ENCODE results near the gene JCAD. TPM values are rescaled to one million over a fixed set of nuclear protein-coding genes. Genes with fewer than 3 reads are reported as not detected.

JCAD gene
- polyA plus RNA-seq, 2 of the 4 experiments (the other 2 are of a cell fraction), result 4.4 to 6.4 TPM

DNA sequence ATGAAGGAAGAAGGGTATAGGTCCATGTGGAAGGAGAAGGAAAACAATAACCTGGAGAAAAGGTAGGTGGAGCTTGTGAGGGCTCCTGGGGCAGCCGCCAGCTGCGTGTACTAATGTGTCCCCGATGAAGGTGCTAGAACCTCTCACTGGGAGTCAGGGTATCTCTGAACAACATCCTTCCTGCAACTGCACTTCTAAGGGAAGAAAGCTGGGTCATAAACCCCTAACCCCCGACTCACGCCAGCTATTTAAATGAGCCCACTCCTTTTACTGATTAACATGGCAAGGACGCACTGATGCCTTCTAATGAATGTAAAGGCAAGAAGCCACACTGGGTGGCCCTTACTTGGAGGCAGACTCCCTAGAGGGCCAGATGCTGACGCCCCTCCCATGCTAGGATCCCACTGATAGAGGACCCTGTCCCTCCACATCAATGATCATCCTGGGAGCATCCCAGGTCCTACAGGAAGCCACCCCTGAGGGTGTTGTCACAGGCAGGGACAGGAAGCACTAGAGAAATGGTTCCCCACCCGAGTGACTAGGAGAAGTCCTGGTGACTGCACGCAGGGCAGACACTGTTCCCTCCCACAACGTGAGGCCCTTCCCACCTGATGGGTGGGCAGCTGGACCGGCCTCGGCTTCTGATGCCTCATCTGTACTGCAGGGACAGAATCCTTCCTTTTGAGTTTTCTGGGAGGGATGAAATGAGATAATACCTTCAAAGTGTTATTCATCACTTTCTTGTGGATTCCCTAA lies 20.4 kb downstream of the JCAD start:
- no peak overlapping the region for H3K4me3 ChIP-seq
- no peak overlapping the region for H3K27ac ChIP-seq
- ChIA-PET CTCF (interaction anchor here (0.7 kb wide), 1 partner anchor 176 kb away, joined by 3 read pairs; no protein-coding TSS in a partner anchor), POLR2A (no interaction called here)
- no peak for FAIRE-seq
- H3K4me1 ChIP-seq, result no peaks in the 10 kb centered on the region
- no peaks in the 10 kb centered on the region for H3K9me3 ChIP-seq
- no peak for ATAC-seq
- H3K4me2 ChIP-seq, result no peak overlapping the region
- no peak for DNase-seq (ENCODE audit: low read depth in 1 of 2, low spot score in 1 of 2)
- TF ChIP-seq HES2 (IDR thresholded peaks at IDR 0.05) (no peak), RARB (CRISPR knock-in tag; IDR thresholded peaks at IDR 0.05) (no peak), CBX8 (IDR thresholded peaks at IDR 0.05) (no peak), NFE2L2 (conservative IDR thresholded peaks at IDR 0.05; ENCODE audit: low read length) (no peak), JUNB (IDR thresholded peaks at IDR 0.05) (no peak), TP53 (CRISPR knock-in tag; IDR thresholded peaks at IDR 0.05) (no peak), TFCP2L1 (CRISPR knock-in tag; IDR thresholded peaks at IDR 0.05) (no peak), PHF8 (IDR thresholded peaks at IDR 0.05; ENCODE audit: borderline replicate concordance, low read depth) (no peak), HOXB13 (CRISPR knock-in tag; IDR thresholded peaks at IDR 0.05; ENCODE audit: low read depth) (no peak), MAZ (IDR thresholded peaks at IDR 0.05; ENCODE audit: borderline replicate concordance, low read depth, low read length) (no peak), KDM1A (IDR thresholded peaks at IDR 0.05; ENCODE audit: low read depth) (no peak), CBX2 (IDR thresholded peaks at IDR 0.05; ENCODE audit: borderline replicate concordance, low read depth) (no peak)
- TF ChIP-seq, protein P1, sequence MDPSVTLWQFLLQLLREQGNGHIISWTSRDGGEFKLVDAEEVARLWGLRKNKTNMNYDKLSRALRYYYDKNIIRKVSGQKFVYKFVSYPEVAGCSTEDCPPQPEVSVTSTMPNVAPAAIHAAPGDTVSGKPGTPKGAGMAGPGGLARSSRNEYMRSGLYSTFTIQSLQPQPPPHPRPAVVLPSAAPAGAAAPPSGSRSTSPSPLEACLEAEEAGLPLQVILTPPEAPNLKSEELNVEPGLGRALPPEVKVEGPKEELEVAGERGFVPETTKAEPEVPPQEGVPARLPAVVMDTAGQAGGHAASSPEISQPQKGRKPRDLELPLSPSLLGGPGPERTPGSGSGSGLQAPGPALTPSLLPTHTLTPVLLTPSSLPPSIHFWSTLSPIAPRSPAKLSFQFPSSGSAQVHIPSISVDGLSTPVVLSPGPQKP (IDR thresholded peaks at IDR 0.05; ENCODE audit: low read depth, low read length), result no peak
- TF ChIP-seq, protein P2, sequence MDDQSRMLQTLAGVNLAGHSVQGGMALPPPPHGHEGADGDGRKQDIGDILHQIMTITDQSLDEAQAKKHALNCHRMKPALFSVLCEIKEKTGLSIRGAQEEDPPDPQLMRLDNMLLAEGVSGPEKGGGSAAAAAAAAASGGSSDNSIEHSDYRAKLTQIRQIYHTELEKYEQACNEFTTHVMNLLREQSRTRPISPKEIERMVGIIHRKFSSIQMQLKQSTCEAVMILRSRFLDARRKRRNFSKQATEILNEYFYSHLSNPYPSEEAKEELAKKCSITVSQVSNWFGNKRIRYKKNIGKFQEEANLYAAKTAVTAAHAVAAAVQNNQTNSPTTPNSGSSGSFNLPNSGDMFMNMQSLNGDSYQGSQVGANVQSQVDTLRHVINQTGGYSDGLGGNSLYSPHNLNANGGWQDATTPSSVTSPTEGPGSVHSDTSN (IDR thresholded peaks at IDR 0.05), result no peak
- 82% methylated on average over 12 of the region's 12 CpGs for WGBS (ENCODE audit: missing lambda C conversion rate)

GRCh38 chr10:30037620-30038336 lies 21.6 kb downstream of the JCAD start:
- TF ChIP-seq EHMT2 (IDR thresholded peaks at IDR 0.05; ENCODE audit: low read depth) (no peak), RCOR1 (IDR thresholded peaks at IDR 0.05; ENCODE audit: low read depth, low read length) (no peak), HOXB5 (CRISPR knock-in tag; IDR thresholded peaks at IDR 0.05) (no peak)
- CTCF ChIA-PET, result no interaction called here
- no peak for FAIRE-seq
- ATAC-seq, result no peak
- POLR2A ChIA-PET, result no interaction called here
- 88% methylated on average over 10 of the region's 10 CpGs for WGBS (ENCODE audit: missing lambda C conversion rate)
- H3K9me3 ChIP-seq, result no peaks in the 10 kb centered on the region
- no peaks in the 10 kb centered on the region for H3K4me1 ChIP-seq
- no peak overlapping the region for H3K4me3 ChIP-seq
- DNase-seq (ENCODE audit: low read depth in 1 of 2, low spot score in 1 of 2), result no peak
- no peak overlapping the region for H3K4me2 ChIP-seq
- no peak overlapping the region for H3K27ac ChIP-seq

DNA sequence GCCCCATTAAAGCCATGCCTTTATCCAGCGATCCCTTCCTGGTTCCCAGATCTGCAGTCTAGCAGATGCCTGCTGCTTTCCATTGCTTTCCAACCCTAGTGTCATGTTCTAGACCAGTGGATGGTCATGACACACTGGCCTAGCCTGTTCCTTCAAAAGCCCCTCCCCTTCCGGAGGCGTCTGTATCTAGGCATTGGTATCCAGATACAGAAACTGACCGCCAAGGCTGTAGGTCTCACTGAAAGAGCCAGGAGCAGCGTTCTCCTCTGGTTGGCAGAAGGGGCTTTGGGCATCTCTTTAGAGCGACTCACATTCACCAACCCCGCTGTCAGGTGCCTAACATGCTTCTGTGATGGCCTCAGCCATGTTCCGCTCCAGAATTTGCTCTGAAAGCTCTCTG lies 22.6 kb downstream of the JCAD start:
- WGBS (ENCODE audit: missing lambda C conversion rate), result 91% methylated on average over 8 of the region's 8 CpGs
- Histone ChIP-seq H3K4me1 (no peaks in the 10 kb centered on the region), H3K9me3 (no peaks in the 10 kb centered on the region), H3K27ac (no peak overlapping the region), H3K4me2 (no peak overlapping the region), H3K4me3 (no peak overlapping the region)
- CTCF ChIA-PET, result interaction anchor here (0.6 kb wide), 1 partner anchor 1098 kb away, joined by 3 read pairs; no protein-coding TSS in a partner anchor
- ATAC-seq (no peak), FAIRE-seq (no peak), DNase-seq (ENCODE audit: low read depth in 1 of 2, low spot score in 1 of 2) (no peak)
- POLR2A ChIA-PET, result no interaction called here
- no peak for TF ChIP-seq RCOR1 (IDR thresholded peaks at IDR 0.05; ENCODE audit: low read depth, low read length)
- no peak for TF ChIP-seq RFX5 (IDR thresholded peaks at IDR 0.05)
- no peak for TF ChIP-seq ZC3H11A (IDR thresholded peaks at IDR 0.05)
- no peak for TF ChIP-seq HES2 (IDR thresholded peaks at IDR 0.05)
- TF ChIP-seq CEBPB (IDR thresholded peaks at IDR 0.05), result no peak
- TF ChIP-seq CHD4 (IDR thresholded peaks at IDR 0.05; ENCODE audit: borderline replicate concordance), result no peak
- no peak for TF ChIP-seq TP53 (CRISPR knock-in tag; IDR thresholded peaks at IDR 0.05)
- TF ChIP-seq, protein P3, sequence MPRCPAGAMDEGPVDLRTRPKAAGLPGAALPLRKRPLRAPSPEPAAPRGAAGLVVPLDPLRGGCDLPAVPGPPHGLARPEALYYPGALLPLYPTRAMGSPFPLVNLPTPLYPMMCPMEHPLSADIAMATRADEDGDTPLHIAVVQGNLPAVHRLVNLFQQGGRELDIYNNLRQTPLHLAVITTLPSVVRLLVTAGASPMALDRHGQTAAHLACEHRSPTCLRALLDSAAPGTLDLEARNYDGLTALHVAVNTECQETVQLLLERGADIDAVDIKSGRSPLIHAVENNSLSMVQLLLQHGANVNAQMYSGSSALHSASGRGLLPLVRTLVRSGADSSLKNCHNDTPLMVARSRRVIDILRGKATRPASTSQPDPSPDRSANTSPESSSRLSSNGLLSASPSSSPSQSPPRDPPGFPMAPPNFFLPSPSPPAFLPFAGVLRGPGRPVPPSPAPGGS (IDR thresholded peaks at IDR 0.05), result no peak
- TF ChIP-seq NR3C1 (IDR thresholded peaks at IDR 0.05), result no peak
- no peak for TF ChIP-seq USF2 (IDR thresholded peaks at IDR 0.05)
- TF ChIP-seq GATA3 (IDR thresholded peaks at IDR 0.05; ENCODE audit: borderline replicate concordance), result no peak
- TF ChIP-seq, protein P4, sequence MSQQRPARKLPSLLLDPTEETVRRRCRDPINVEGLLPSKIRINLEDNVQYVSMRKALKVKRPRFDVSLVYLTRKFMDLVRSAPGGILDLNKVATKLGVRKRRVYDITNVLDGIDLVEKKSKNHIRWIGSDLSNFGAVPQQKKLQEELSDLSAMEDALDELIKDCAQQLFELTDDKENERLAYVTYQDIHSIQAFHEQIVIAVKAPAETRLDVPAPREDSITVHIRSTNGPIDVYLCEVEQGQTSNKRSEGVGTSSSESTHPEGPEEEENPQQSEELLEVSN (IDR thresholded peaks at IDR 0.05; ENCODE audit: borderline replicate concordance, low read depth), result no peak
- no peak for TF ChIP-seq HOXB13 (CRISPR knock-in tag; IDR thresholded peaks at IDR 0.05; ENCODE audit: low read depth)
- TF ChIP-seq MYC (IDR thresholded peaks at IDR 0.05; ENCODE audit: borderline replicate concordance, low read length), result no peak
- no peak for TF ChIP-seq BHLHE40 (IDR thresholded peaks at IDR 0.05; ENCODE audit: low read depth, low read length)

Data from A549 (cell line).